Mesenchymal stem cell (in vitro differentiated cells and primary cell): ENCODE measurements around the gene HECTD4.

Experiments used
- DNase-seq: peaks from one replicate; pipeline ENCODE4 v3.0.0-alpha.2; 2013
- H2AFZ ChIP-seq: one replicate; pipeline ENCODE4 v1.6.1; 2013; ENCODE audit warnings: low read depth, mild to moderate bottlenecking, control low read depth, inconsistent platforms, low read length, moderate library complexity
- H2AK5ac ChIP-seq: 2 replicates; pipeline ENCODE4 v1.6.1; 2013; ENCODE audit warnings: low read length, moderate library complexity, mild to moderate bottlenecking, inconsistent platforms; ENCODE audit not compliant: severe bottlenecking
- H2BK120ac ChIP-seq: one replicate; pipeline ENCODE4 v1.6.1; 2013; ENCODE audit warnings: low read depth, mild to moderate bottlenecking, inconsistent platforms, low read length, moderate library complexity
- H2BK12ac ChIP-seq, 2 experiments: one replicate each; pipeline ENCODE4 v1.6.1; 2013; ENCODE audit warnings: inconsistent platforms in 2 of 2, low read length in 2 of 2, mild to moderate bottlenecking in 2 of 2, moderate library complexity in 2 of 2, control low read depth in 1 of 2
- H2BK15ac ChIP-seq: one replicate; pipeline ENCODE4 v1.6.1; 2013; ENCODE audit warnings: mild to moderate bottlenecking, low read depth, inconsistent platforms; ENCODE audit not compliant: poor library complexity, severe bottlenecking
- H2BK5ac ChIP-seq: 2 replicates; pipeline ENCODE4 v1.6.1; 2013; ENCODE audit warnings: low read depth, mild to moderate bottlenecking, low read length, control low read depth, inconsistent platforms; ENCODE audit not compliant: poor library complexity, severe bottlenecking
- H3K14ac ChIP-seq, 2 experiments: one replicate each; pipeline ENCODE4 v1.6.1; 2013; ENCODE audit warnings: inconsistent platforms in 2 of 2, low read length in 2 of 2, control low read depth in 1 of 2, mild to moderate bottlenecking in 1 of 2, moderate library complexity in 1 of 2
- H3K18ac ChIP-seq, 2 experiments: one replicate each; pipeline ENCODE4 v1.6.1; 2013; ENCODE audit warnings: inconsistent platforms in 2 of 2, low read length in 2 of 2, control low read depth in 1 of 2, low read depth in 1 of 2, mild to moderate bottlenecking in 1 of 2
- H3K23ac ChIP-seq, 2 experiments: one replicate each; pipeline ENCODE4 v1.6.1; 2013; ENCODE audit warnings: inconsistent platforms in 2 of 2, low read length in 2 of 2, mild to moderate bottlenecking in 2 of 2, moderate library complexity in 2 of 2, control low read depth in 1 of 2
- H3K27ac ChIP-seq: 2 replicates; pipeline ENCODE4 v1.5.1; 2013; ENCODE audit warnings: mild to moderate bottlenecking, moderate library complexity, low read length, control low read depth, inconsistent platforms; ENCODE audit not compliant: poor library complexity, severe bottlenecking
- H3K27me3 ChIP-seq, 2 experiments: 2 replicates each; pipeline versions ENCODE4 v1.6.1 to v1.7.0; 2013; ENCODE audit warnings: low read length in 2 of 2, mild to moderate bottlenecking in 2 of 2, moderate library complexity in 2 of 2, control low read depth in 1 of 2, inconsistent platforms in 1 of 2; ENCODE audit not compliant: control insufficient read depth in 1 of 2, insufficient read depth in 1 of 2
- H3K36me3 ChIP-seq, 2 experiments: 2 replicates each; pipeline versions ENCODE4 v1.6.1 to v1.7.0; 2013; ENCODE audit warnings: low read length in 2 of 2, control low read depth in 1 of 2, inconsistent platforms in 1 of 2, low read depth in 1 of 2, mild to moderate bottlenecking in 1 of 2; ENCODE audit not compliant: insufficient read depth in 2 of 2, control insufficient read depth in 1 of 2
- H3K4ac ChIP-seq, 2 experiments: one replicate each; pipeline ENCODE4 v1.6.1; 2013; ENCODE audit warnings: inconsistent platforms in 2 of 2, low read length in 2 of 2, mild to moderate bottlenecking in 2 of 2, moderate library complexity in 2 of 2, control low read depth in 1 of 2, low read depth in 1 of 2
- H3K4me1 ChIP-seq: 2 replicates; pipeline ENCODE4 v1.6.1; 2013; ENCODE audit warnings: low read depth, low read length, control low read depth; ENCODE audit not compliant: control insufficient read depth, insufficient read depth
- H3K4me2 ChIP-seq: 2 replicates; pipeline ENCODE4 v1.6.1; 2013; ENCODE audit warnings: low read length, mild to moderate bottlenecking, inconsistent platforms; ENCODE audit not compliant: poor library complexity, severe bottlenecking
- H3K4me3 ChIP-seq, 2 experiments: 2 replicates each; pipeline versions ENCODE4 v1.5.1 to v1.7.0; 2013; ENCODE audit warnings: low read length in 2 of 2, mild to moderate bottlenecking in 2 of 2, control low read depth in 1 of 2, low read depth in 1 of 2; ENCODE audit not compliant: insufficient read depth in 1 of 2
- H3K79me1 ChIP-seq: replicated peaks from 2 replicates; pipeline ENCODE4 v1.6.1; 2013; ENCODE audit warnings: mild to moderate bottlenecking, control low read depth, low read length, inconsistent platforms; ENCODE audit not compliant: poor library complexity, severe bottlenecking
- H3K9ac ChIP-seq: 2 replicates; pipeline ENCODE4 v1.7.0; 2013; ENCODE audit warnings: mild to moderate bottlenecking, low read length, moderate library complexity
- H3K9me3 ChIP-seq: 2 replicates; pipeline ENCODE4 v1.7.0; 2013; ENCODE audit warnings: mild to moderate bottlenecking, low read length; ENCODE audit not compliant: control insufficient read depth
- H4K8ac ChIP-seq: one replicate; pipeline ENCODE4 v1.6.1; 2013; ENCODE audit warnings: inconsistent platforms, mild to moderate bottlenecking, low read length, moderate library complexity
- H4K91ac ChIP-seq: one replicate; pipeline ENCODE4 v1.6.1; 2013; ENCODE audit warnings: mild to moderate bottlenecking, low read length, inconsistent platforms
- WGBS: methylation state at CpG from one replicate; pipeline ENCODE4 v1.1.7; 2013; ENCODE audit warnings: mixed read lengths; 5-methylcytosine and 5-hydroxymethylcytosine counted together

The HECTD4 gene

DNA sequence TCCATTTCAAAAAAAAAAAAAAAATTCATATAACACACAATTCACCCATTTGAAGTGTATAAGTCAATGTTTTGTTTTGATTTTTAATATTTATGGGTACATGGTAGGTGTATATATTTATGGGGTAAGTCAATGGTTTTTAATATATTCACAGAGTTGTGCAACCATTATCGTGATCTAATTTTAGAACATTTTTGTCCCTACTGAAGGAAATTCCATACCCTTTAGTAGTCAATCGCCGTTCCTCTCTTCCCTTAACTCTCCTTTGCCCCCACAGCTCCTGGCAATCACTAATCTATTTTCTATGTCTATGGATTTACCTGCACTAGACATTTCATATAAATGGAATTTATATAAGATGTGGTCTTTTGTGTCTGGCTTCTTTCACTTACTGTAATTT lies 164.1 kb downstream of the HECTD4 start:
- WGBS = 46% methylated on average over 3 of the region's 3 CpGs
- DNase-seq = peak; percentile 20

DNA sequence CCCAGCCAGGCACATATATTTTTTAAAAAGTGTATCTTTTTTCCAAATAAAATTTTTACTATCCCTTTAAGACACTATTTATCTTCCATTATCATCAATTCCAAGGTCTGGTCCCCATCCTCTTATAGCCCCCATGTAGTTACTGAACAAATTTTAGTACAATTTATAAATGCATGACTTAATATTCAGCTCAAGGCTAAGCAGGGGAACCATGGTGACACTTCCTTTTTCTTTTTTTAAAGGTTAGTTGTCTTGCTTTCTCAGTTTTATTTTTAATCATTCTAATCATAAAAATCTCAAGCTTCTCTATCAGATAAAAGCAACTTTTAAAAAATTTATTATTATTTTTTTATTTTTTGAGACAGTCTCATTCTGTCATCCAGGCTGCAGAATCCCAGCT lies 164.6 kb downstream of the HECTD4 start:
- Histone ChIP-seq H2BK5ac (no peak overlapping the region), H3K4me2 (no peak overlapping the region), H3K27me3 (no peaks in the 10 kb centered on the region), H3K4ac (no peak overlapping the region), H3K27ac (no peak overlapping the region), H3K14ac (no peak overlapping the region), H2AK5ac (no peak overlapping the region), H3K9ac (no peak overlapping the region), H4K8ac (no peak overlapping the region), H4K91ac (no peak overlapping the region), H3K23ac (no peak overlapping the region), H2BK12ac (no peak overlapping the region), H2AFZ (no peak overlapping the region), H3K4me1 (peaks cover 2% of the 10 kb centered on the region), H3K9me3 (no peaks in the 10 kb centered on the region), H3K36me3 (peaks cover 30 to 52% of the 10 kb centered on the region in 2 experiments), H3K18ac (no peak overlapping the region), H2BK120ac (no peak overlapping the region), H3K4me3 (no peak overlapping the region), H2BK15ac (no peak overlapping the region), H3K79me1 (no peaks in the 10 kb centered on the region)
- no peak for DNase-seq

More for the DNA sequence above, 164.1 kb downstream of the HECTD4 start:
- no peak overlapping the region for H2BK5ac ChIP-seq
- H3K9me3 ChIP-seq = no peaks in the 10 kb centered on the region
- H3K18ac ChIP-seq = no peak overlapping the region
- no peak overlapping the region for H2BK15ac ChIP-seq
- H3K14ac ChIP-seq = no peak overlapping the region
- no peak overlapping the region for H3K9ac ChIP-seq
- H2AFZ ChIP-seq = no peak overlapping the region
- no peak overlapping the region for H3K4me3 ChIP-seq
- H3K23ac ChIP-seq = no peak overlapping the region
- no peaks in the 10 kb centered on the region for H3K27me3 ChIP-seq
- H2BK120ac ChIP-seq = no peak overlapping the region
- H3K4ac ChIP-seq = no peak overlapping the region
- peaks cover 2% of the 10 kb centered on the region for H3K79me1 ChIP-seq
- H3K27ac ChIP-seq = no peak overlapping the region
- H4K8ac ChIP-seq = no peak overlapping the region
- peaks cover 2% of the 10 kb centered on the region for H3K4me1 ChIP-seq
- peaks cover 33 to 54% of the 10 kb centered on the region in 2 experiments for H3K36me3 ChIP-seq
- no peak overlapping the region for H4K91ac ChIP-seq
- no peak overlapping the region for H2AK5ac ChIP-seq
- H3K4me2 ChIP-seq = no peak overlapping the region
- H2BK12ac ChIP-seq = no peak overlapping the region

DNA sequence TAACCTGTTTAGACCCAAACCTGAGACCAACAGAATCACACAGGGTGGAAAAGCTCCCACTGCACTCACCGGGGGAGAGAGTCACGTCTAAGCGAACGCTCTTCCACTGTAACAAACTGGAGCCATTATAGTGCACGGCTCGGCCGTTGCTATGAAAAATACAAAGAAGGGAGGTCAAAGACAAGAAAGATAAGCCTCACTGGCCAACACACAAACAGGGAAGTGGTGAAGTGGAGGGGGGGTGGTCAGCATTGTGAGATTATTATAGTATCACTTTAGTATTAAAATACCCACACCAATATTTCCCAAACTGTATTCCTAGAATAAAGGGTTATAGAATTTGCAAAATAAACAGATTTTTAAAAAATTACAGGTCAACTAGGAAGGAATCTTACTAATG lies 166.0 kb downstream of the HECTD4 start:
- Histone ChIP-seq H3K9me3 (no peaks in the 10 kb centered on the region), H3K27ac (no peak overlapping the region), H2BK5ac (no peak overlapping the region), H2BK12ac (no peak overlapping the region), H3K9ac (no peak overlapping the region), H3K27me3 (no peaks in the 10 kb centered on the region), H3K4me1 (peaks cover 2% of the 10 kb centered on the region), H2BK15ac (no peak overlapping the region), H4K8ac (no peak overlapping the region), H3K18ac (no peak overlapping the region), H3K14ac (no peak overlapping the region), H4K91ac (no peak overlapping the region), H3K4ac (no peak overlapping the region), H3K4me3 (no peak overlapping the region), H2AK5ac (no peak overlapping the region), H3K4me2 (no peak overlapping the region), H2AFZ (no peak overlapping the region), H3K36me3 (peaks cover 37 to 65% of the 10 kb centered on the region in 2 experiments), H3K79me1 (peaks cover 1% of the 10 kb centered on the region), H2BK120ac (no peak overlapping the region), H3K23ac (no peak overlapping the region)
- WGBS = 96% methylated on average over 7 of the region's 7 CpGs
- no peak for DNase-seq

- H3K4ac ChIP-seq = no peak overlapping the region
- H2BK15ac ChIP-seq = no peak overlapping the region
- 99% methylated on average over 4 of the region's 4 CpGs for WGBS
- H2BK120ac ChIP-seq = no peak overlapping the region
- no peak overlapping the region for H3K4me3 ChIP-seq
- no peak overlapping the region for H3K14ac ChIP-seq
- H3K4me1 ChIP-seq = peaks cover under 1% of the 10 kb centered on the region
- H2AFZ ChIP-seq = no peak overlapping the region
- H3K79me1 ChIP-seq = peaks cover 1% of the 10 kb centered on the region
- no peak overlapping the region for H4K91ac ChIP-seq
- no peak for DNase-seq
- H3K27me3 ChIP-seq = no peaks in the 10 kb centered on the region
- no peak overlapping the region for H3K4me2 ChIP-seq
- no peak overlapping the region for H3K9ac ChIP-seq
- H2AK5ac ChIP-seq = no peak overlapping the region
- no peak overlapping the region for H2BK12ac ChIP-seq
- no peak overlapping the region for H2BK5ac ChIP-seq
- H3K23ac ChIP-seq = no peak overlapping the region
- peaks cover 49 to 76% of the 10 kb centered on the region in 2 experiments for H3K36me3 ChIP-seq
- no peak overlapping the region for H3K27ac ChIP-seq
- H3K9me3 ChIP-seq = no peaks in the 10 kb centered on the region
- no peak overlapping the region for H4K8ac ChIP-seq
- H3K18ac ChIP-seq = no peak overlapping the region
These were observed 168.2 kb downstream of the HECTD4 start for GRCh38 chr12:112214064-112214463.
